ENCODE data around the gene PTPRR. TPM values are rescaled to one million over a fixed set of nuclear protein-coding genes. Genes with fewer than 3 reads are reported as not detected.
A peak's percentile ranks its signal among the peaks of the same experiment; 100 is the strongest.

The PTPRR gene
- total and polyA plus RNA-seq, 12 donors: 0.20 to 1.7 (median 0.74) TPM

DNA sequence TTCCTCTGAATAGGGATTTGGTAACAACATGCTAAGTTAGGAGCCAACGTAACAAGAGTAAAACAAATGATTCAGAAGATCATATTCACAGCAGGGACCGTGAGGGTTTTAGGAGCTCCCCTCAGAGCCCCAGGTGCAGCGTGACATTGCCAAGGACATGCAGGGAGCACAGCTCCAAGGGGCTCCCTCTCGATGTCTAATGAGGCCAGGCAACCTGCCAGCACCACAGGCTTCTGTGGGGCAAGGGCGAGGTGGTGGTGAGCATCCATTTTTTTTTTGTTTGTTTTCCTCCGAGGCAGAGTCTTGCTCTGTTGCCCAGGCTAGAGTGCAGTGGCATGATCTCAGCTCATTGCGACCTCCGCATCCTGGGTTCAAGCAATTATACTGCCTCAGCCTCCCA is 188.3 kb downstream of the PTPRR start:
- H3K36me3 ChIP-seq: no peaks in the 10 kb centered on the region
- H3K27me3 ChIP-seq: no peaks in the 10 kb centered on the region
- WGBS, 2 donors: 72 to 74% methylated on average over 8 of the region's 8 CpGs
- no peaks in the 10 kb centered on the region for H3K9me3 ChIP-seq
- H3K4me3 ChIP-seq: no peak overlapping the region
- TF ChIP-seq, protein P1, sequence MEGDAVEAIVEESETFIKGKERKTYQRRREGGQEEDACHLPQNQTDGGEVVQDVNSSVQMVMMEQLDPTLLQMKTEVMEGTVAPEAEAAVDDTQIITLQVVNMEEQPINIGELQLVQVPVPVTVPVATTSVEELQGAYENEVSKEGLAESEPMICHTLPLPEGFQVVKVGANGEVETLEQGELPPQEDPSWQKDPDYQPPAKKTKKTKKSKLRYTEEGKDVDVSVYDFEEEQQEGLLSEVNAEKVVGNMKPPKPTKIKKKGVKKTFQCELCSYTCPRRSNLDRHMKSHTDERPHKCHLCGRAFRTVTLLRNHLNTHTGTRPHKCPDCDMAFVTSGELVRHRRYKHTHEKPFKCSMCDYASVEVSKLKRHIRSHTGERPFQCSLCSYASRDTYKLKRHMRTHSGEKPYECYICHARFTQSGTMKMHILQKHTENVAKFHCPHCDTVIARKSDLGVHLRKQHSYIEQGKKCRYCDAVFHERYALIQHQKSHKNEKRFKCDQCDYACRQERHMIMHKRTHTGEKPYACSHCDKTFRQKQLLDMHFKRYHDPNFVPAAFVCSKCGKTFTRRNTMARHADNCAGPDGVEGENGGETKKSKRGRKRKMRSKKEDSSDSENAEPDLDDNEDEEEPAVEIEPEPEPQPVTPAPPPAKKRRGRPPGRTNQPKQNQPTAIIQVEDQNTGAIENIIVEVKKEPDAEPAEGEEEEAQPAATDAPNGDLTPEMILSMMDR (IDR thresholded peaks at IDR 0.05): no peak
- intact Hi-C loops (cut with DNase I): loop anchor here in 9 of 10 donors (5.0 to 10.0 kb wide), 7 partner anchors 120 to 855 kb away; partner anchors contain the start of gene CNOT2 (in 1 of the 9)
- H3K4me1 ChIP-seq: no peaks in the 10 kb centered on the region
- no peak for ATAC-seq
- H3K27ac ChIP-seq: no peak overlapping the region
- DNase-seq: no peak

DNA sequence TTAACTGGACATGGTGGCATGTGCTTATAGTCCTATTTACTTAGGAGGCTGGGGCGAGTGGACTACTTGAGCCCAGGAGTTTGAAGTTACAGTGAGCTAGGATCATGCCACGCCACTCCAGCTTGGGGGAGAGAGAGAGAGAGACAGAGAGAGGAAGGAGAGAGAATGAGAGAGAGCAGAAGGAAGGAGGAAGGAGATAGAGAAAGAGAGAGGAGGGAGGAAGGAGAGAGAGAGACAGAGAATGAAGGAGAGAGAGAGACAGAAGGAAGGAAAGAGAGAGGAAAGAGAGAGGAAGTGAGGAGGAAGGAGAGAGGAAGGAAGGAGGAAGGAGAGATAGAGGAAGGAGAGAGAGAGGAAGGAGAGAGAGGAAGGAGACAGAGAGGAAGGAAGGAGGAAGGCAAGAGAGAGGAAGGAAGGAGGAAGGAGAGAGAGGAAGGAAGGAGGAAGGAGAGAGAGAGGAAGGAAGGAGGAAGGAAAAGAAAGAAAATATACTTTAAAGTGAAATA is 189.8 kb downstream of the PTPRR start:
- ATAC-seq: no peak
- H3K36me3 ChIP-seq: no peaks in the 10 kb centered on the region

DNA sequence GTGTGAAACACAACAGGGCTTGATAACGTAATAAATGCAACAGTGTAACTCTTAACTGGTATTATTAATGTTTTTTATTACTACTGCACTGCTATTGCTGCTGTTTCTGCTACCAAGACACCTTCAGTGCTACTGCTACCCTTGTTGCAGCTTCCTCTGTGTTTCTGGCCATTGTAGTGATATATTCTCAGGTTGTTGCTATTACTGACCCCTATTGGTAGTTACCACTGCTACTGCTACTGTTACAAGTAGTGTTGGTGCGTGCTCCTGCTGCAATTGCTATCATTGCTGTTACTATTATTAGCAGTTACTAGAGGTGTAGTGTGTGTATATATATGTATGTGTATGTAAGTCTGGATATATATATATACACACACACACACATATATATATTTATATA is 196.1 kb downstream of the PTPRR start:
- TF ChIP-seq, protein P1 (IDR thresholded peaks at IDR 0.05): peak in 5 of 9 donors; percentile 20 to 49 (median 22)
- Histone ChIP-seq H3K9me3 (no peaks in the 10 kb centered on the region), H3K4me3 (no peak overlapping the region), H3K4me1 (peaks cover 0 to 59% (median 24%) of the 10 kb centered on the region in 9 donors), H3K27me3 (no peaks in the 10 kb centered on the region), H3K27ac (peak overlapping the region in 6 of 10 donors; percentile 34 to 77 (median 55)), H3K36me3 (no peaks in the 10 kb centered on the region)
- no peak for ATAC-seq
- DNase-seq: no peak
- 72 to 77% methylated on average over 2 of the region's 2 CpGs for WGBS, 2 donors
- intact Hi-C loops (cut with DNase I): loop anchor here in 5 of 10 donors (5.0 to 10.0 kb wide), 8 partner anchors 77 to 840 kb away; partner anchors contain the start of genes CNOT2 (in 2 of the 5) and KCNMB4 (in 1 of the 5)

More for the DNA sequence above, 189.8 kb downstream of the PTPRR start:
- TF ChIP-seq, protein P1 (IDR thresholded peaks at IDR 0.05): no peak
- Histone ChIP-seq H3K27me3 (no peaks in the 10 kb centered on the region), H3K9me3 (no peaks in the 10 kb centered on the region), H3K4me1 (peaks cover 0 to under 1% (median 0%) of the 10 kb centered on the region in 9 donors), H3K27ac (no peak overlapping the region), H3K4me3 (no peak overlapping the region)
- 78 to 94% methylated on average over 2 of the region's 2 CpGs for WGBS, 2 donors
- intact Hi-C loops (cut with DNase I): loop anchor here (2.0 to 10.0 kb wide), 9 partner anchors 122 to 853 kb away; partner anchors contain the start of gene CNOT2 (in 1 of the 10)
- DNase-seq: no peak

DNA sequence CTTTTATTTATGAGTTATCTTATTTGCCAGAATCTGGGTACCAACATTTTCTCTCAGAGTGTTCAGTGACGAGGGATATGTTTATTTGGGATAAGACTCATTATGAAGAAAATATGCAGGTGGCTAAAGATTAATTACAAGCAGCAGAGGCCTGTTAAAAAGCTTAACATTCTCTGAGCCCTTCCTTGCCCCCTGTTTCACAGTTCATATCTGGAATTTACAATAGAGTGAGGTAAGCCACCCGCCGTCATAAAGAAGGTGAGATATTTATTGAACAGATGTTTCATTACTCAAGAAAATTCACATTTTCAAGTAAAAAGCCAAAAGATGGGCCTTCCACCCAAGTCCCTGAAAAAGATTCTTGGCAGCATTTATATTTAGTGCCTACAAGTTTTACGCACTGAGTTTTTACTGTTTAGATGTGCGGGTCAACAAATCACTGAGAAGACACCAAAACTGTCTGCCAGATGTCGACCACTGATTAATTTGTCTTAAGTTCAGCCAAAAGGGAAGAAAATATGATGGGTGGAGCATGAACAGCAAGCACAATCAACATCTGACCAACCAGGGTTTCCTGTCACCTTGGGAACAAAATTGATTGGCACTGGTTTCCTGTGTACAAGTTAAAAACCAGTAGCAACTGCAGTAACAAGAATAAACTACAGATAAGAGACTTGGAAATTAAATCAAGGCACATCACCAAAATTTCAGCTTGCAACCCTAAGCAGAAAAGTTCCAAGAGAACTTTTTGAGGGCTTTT is 197.8 kb downstream of the PTPRR start:
- TF ChIP-seq, protein P1 (IDR thresholded peaks at IDR 0.05): no peak
- WGBS, 2 donors: 45 to 61% methylated on average over 6 of the region's 6 CpGs
- DNase-seq (peak in 1 of 2 donors; percentile 60), ATAC-seq (peak; percentile 50 to 71 (median 61))
- H3K27me3 ChIP-seq: no peaks in the 10 kb centered on the region
- H3K9me3 ChIP-seq: no peaks in the 10 kb centered on the region
- H3K4me3 ChIP-seq: peak overlapping the region in 1 of 10 donors; percentile 5
- peak overlapping the region; percentile 41 to 77 (median 68) for H3K27ac ChIP-seq
- H3K4me1 ChIP-seq: peaks cover 0 to 61% (median 25%) of the 10 kb centered on the region in 9 donors
- H3K36me3 ChIP-seq: no peaks in the 10 kb centered on the region
- intact Hi-C loops (cut with DNase I): loop anchor here in 5 of 10 donors (1.0 to 10.0 kb wide), 9 partner anchors 75 to 838 kb away; partner anchors contain the start of genes CNOT2 (in 2 of the 5) and KCNMB4 (in 1 of the 5)

All from heart right ventricle (tissue), 16 donors.